GM12874 (cell line): ENCODE results near the gene HSPA2.

ENCODE experiments used
- TF ChIP-seq, protein P1 (sequence below): IDR thresholded peaks from 2 replicates; pipeline ENCODE4 v1.5.1; 2011; ENCODE audit warnings: low read depth, mild to moderate bottlenecking, control low read depth, low read length, moderate library complexity; ENCODE audit not compliant: insufficient read depth

The HSPA2 gene

DNA sequence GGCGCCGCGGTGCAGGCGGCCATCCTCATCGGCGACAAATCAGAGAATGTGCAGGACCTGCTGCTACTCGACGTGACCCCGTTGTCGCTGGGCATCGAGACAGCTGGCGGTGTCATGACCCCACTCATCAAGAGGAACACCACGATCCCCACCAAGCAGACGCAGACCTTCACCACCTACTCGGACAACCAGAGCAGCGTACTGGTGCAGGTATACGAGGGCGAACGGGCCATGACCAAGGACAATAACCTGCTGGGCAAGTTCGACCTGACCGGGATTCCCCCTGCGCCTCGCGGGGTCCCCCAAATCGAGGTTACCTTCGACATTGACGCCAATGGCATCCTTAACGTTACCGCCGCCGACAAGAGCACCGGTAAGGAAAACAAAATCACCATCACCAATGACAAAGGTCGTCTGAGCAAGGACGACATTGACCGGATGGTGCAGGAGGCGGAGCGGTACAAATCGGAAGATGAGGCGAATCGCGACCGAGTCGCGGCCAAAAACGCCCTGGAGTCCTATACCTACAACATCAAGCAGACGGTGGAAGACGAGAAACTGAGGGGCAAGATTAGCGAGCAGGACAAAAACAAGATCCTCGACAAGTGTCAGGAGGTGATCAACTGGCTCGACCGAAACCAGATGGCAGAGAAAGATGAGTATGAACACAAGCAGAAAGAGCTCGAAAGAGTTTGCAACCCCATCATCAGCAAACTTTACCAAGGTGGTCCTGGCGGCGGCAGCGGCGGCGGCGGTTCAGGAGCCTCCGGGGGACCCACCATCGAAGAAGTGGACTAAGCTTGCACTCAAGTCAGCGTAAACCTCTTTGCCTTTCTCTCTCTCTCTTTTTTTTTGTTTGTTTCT is 1.7 kb downstream of the HSPA2 start:
- TF ChIP-seq, protein P1, sequence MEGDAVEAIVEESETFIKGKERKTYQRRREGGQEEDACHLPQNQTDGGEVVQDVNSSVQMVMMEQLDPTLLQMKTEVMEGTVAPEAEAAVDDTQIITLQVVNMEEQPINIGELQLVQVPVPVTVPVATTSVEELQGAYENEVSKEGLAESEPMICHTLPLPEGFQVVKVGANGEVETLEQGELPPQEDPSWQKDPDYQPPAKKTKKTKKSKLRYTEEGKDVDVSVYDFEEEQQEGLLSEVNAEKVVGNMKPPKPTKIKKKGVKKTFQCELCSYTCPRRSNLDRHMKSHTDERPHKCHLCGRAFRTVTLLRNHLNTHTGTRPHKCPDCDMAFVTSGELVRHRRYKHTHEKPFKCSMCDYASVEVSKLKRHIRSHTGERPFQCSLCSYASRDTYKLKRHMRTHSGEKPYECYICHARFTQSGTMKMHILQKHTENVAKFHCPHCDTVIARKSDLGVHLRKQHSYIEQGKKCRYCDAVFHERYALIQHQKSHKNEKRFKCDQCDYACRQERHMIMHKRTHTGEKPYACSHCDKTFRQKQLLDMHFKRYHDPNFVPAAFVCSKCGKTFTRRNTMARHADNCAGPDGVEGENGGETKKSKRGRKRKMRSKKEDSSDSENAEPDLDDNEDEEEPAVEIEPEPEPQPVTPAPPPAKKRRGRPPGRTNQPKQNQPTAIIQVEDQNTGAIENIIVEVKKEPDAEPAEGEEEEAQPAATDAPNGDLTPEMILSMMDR = no peak

DNA sequence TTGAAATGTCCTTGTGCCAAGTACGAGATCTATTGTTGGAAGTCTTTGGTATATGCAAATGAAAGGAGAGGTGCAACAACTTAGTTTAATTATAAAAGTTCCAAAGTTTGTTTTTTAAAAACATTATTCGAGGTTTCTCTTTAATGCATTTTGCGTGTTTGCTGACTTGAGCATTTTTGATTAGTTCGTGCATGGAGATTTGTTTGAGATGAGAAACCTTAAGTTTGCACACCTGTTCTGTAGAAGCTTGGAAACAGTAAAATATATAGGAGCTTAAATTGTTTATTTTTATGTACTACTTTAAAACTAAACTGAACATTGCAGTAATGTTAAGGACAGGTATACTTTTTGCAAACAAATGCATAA is 2.3 kb downstream of the HSPA2 start:
- TF ChIP-seq, protein P1 = no peak

DNA sequence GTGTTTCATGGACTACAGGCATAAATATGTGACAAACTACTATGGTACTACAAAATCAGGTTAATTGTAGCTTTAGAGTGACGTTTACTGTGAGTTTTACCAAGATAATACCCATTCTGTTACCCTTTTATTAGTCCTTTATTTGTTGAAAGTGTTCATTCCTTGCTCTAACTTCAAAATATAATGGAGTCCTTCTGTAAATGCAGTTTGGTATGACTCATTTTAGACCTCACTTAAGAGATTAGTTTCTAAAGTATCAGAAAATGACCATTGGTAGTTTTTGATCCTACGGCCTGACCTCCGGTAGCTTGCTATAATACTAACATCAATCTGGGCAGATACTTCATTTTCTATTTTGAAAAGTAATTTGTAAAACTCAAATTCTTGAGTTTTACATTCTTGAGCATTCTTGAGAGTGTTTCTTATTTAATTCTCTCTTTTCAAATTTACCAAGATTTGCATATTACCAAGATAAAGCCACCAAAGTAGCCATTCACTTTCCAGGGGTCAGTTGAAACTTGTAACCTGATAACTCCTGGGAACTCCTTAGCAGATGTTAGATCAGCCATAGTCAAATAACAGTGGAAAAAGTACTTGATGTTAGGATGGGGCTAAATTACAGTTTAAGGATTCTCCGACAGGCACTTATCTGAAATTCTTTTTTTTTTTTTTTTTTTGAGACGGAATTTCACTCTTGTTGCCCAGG is 4.2 kb downstream of the HSPA2 start:
- TF ChIP-seq, protein P1 = no peak

DNA sequence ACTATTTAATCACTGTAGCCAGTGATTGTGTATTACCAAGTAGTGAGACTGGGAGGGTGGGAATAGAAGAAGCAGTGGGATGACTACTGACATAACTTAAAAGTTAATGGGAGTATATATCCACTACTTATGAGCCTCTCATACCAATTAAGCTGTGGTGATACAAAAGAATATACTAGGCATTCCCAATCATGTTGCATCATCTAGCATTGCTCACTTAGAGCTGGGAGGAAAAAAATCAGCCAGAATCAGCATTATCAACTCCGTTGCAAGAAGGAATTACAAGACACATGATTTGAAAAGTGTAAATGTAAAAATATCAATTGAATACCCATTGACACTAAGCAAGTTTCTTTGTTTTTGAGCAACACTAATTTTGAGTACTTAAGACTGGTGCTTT is 8.5 kb downstream of the HSPA2 start:
- TF ChIP-seq, protein P1 = no peak

DNA sequence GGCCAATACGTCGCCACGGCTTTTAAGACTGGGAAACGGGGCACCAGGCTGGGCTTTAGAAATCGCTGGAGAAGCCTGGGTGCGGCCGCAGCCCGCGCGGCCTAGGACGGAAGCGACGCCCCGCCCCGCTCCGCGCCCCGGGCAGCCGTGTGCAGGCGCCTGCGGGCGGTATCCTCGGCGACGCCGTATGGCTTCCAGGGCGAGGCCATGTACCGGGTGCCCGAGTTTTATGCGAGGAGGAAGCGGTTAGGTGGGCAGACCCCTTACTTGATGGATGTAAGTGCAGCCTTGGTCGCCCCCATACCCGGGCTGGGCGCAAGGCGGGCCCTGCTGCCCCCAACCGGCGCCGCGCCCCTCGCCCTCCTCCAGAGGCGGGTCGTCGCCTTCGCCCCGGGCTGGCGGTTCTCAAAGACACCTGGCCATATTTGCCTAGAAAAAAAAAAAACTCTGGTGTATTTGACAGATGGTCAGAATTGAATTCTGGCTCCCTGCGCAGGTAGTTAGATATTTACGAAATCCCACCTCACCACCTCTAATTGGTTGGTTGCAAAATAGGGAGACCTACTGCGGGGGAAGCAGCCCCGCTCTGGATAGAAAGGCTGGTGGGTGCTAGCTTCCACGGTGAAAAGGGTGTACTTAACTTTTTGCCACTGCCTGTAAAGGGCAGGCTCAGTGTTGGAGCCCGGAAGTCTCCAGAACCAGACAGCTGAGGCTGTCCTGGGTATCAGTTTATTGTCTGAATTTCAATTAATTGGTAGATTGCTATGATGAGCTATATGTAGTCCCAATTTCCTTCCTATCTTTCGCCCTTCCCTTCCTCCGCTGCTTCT is 9.5 kb downstream of the HSPA2 start, which contains the start of gene PPP1R36:
TSS of gene PPP1R36 (plus strand) at position 171 of the 830 bp plus-strand sequence. CDS start at position 208, 37 bp downstream.
- TF ChIP-seq, protein P1 = no peak

DNA sequence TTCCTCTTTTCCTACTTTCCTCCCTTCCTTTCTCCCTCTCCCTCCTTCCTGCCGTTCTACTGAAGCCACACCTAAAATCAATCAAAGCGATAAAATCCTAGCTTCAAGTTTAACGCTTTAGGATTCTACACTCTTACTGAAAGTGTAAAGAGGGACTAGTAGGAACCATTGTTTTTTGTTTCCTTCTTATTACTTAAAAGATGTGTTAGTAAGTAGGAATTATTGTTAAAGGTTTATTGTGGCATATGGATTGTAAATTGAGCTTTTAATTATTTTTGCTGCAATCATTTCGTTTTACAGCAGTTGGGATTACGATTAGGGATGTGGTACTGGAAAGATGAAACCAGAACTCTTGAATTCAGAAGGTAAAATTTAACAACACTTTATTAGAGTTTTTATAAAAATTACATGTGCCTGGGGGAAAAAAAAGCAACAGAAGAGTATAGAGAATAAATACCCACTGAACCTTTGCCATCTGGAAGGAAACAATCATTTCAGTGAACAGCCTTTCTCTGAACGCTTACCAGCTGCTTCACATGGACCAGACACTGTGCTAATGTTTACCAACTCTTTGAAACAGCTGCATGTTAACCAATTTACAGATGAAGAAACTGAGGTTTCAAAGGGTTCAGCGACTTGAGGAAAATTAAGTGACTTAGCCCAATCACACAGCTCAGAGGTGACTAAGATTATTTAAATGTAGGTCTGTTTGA is 10.2 kb downstream of the HSPA2 start:
- TF ChIP-seq, protein P1 = no peak
